Measurements from ENCODE around the gene ACO1. TPM values are rescaled to one million over a fixed set of nuclear protein-coding genes. Genes with fewer than 3 reads are reported as not detected.

ACO1 gene
- total RNA-seq, 1 donor from 2014 or later, result 19.4 TPM

GRCh38 chr9:32371679-32372078, 12.8 kb upstream of the ACO1 start:
- no peak overlapping the region for H3K27ac ChIP-seq (ENCODE audit: low read depth, low read length)
- no peaks in the 10 kb centered on the region for H4K20me1 ChIP-seq (ENCODE audit: insufficient read depth, low read length)
- no peak overlapping the region for H3K9ac ChIP-seq (ENCODE audit: low read length)
- TF ChIP-seq EZH2 (IDR thresholded peaks at IDR 0.05; ENCODE audit: insufficient read depth, low read length) (no peak), CTCF (IDR thresholded peaks at IDR 0.05; ENCODE audit: insufficient read depth, low read depth, low read length) (no peak)
- Mint-ChIP-seq H3K4me1 (ENCODE audit: low read depth, unreplicated experiment) (no peaks in the 10 kb centered on the region), H3K36me3 (ENCODE audit: low read depth, unreplicated experiment) (no peaks in the 10 kb centered on the region), H3K4me3 (ENCODE audit: unreplicated experiment) (no peak overlapping the region), H3K27me3 (ENCODE audit: low read depth, unreplicated experiment) (no peaks in the 10 kb centered on the region), H3K9me3 (ENCODE audit: unreplicated experiment) (peaks cover 13% of the 10 kb centered on the region), H3K27ac (ENCODE audit: unreplicated experiment) (no peak overlapping the region)
- H3K4me3 ChIP-seq (ENCODE audit: insufficient read depth, low read depth, low read length), result no peak overlapping the region
- FAIRE-seq, result no peak
- no peaks in the 10 kb centered on the region for H3K79me2 ChIP-seq (ENCODE audit: insufficient read depth, low read length)
- no peak overlapping the region for H3K4me2 ChIP-seq (ENCODE audit: low read length)
- DNase-seq (ENCODE audit: low read depth), result no peak
- H3K36me3 ChIP-seq (ENCODE audit: insufficient read depth, low read length), result no peaks in the 10 kb centered on the region
- no peaks in the 10 kb centered on the region for H3K9me3 ChIP-seq (ENCODE audit: insufficient read depth, low read depth, low read length)
- H3K27me3 ChIP-seq (ENCODE audit: insufficient read depth, low read length), result no peaks in the 10 kb centered on the region
- H2AFZ ChIP-seq (ENCODE audit: low read depth, low read length), result no peak overlapping the region
- H3K4me1 ChIP-seq (ENCODE audit: insufficient read depth, low read length), result no peaks in the 10 kb centered on the region

DNA sequence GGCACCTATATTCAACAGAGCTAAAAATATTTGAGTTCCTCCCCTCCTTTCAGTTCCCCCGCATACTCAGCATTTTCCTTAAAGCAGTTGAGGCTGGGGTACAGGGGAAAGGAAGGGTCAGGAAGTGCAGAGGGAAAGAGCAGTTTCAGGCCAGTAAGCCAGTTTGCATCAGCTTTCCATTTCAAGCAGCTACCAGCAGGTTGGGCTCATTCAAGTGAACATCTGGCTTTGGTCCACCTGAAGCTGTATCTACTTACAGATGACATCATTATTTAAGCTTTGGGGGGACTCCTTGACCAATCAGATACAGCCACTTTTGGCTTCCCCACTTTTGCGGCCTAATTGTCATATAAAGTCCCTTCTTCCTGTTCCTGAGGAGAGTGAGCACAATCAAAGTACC, 8.2 kb upstream of the ACO1 start:
- TF ChIP-seq EZH2 (IDR thresholded peaks at IDR 0.05; ENCODE audit: insufficient read depth, low read length) (no peak), CTCF (IDR thresholded peaks at IDR 0.05; ENCODE audit: insufficient read depth, low read depth, low read length) (no peak)
- H3K4me1 Mint-ChIP-seq (ENCODE audit: low read depth, unreplicated experiment), result peaks cover 3% of the 10 kb centered on the region
- H3K9me3 ChIP-seq (ENCODE audit: insufficient read depth, low read depth, low read length), result no peaks in the 10 kb centered on the region
- no peak overlapping the region for H2AFZ ChIP-seq (ENCODE audit: low read depth, low read length)
- no peak overlapping the region for H3K27ac Mint-ChIP-seq (ENCODE audit: unreplicated experiment)
- no peak overlapping the region for H3K9ac ChIP-seq (ENCODE audit: low read length)
- no peaks in the 10 kb centered on the region for H3K36me3 Mint-ChIP-seq (ENCODE audit: low read depth, unreplicated experiment)
- H3K9me3 Mint-ChIP-seq (ENCODE audit: unreplicated experiment), result peaks cover 4% of the 10 kb centered on the region
- FAIRE-seq (no peak), DNase-seq (ENCODE audit: low read depth) (no peak)
- H3K27ac ChIP-seq (ENCODE audit: low read depth, low read length), result no peak overlapping the region
- H3K4me1 ChIP-seq (ENCODE audit: insufficient read depth, low read length), result no peaks in the 10 kb centered on the region
- no peaks in the 10 kb centered on the region for H3K36me3 ChIP-seq (ENCODE audit: insufficient read depth, low read length)
- no peaks in the 10 kb centered on the region for H4K20me1 ChIP-seq (ENCODE audit: insufficient read depth, low read length)
- peaks cover 4% of the 10 kb centered on the region for H3K27me3 Mint-ChIP-seq (ENCODE audit: low read depth, unreplicated experiment)
- H3K79me2 ChIP-seq (ENCODE audit: insufficient read depth, low read length), result no peaks in the 10 kb centered on the region
- no peak overlapping the region for H3K4me2 ChIP-seq (ENCODE audit: low read length)
- H3K4me3 ChIP-seq (ENCODE audit: insufficient read depth, low read depth, low read length), result no peak overlapping the region
- H3K27me3 ChIP-seq (ENCODE audit: insufficient read depth, low read length), result peaks cover 7% of the 10 kb centered on the region
- H3K4me3 Mint-ChIP-seq (ENCODE audit: unreplicated experiment), result no peak overlapping the region

DNA sequence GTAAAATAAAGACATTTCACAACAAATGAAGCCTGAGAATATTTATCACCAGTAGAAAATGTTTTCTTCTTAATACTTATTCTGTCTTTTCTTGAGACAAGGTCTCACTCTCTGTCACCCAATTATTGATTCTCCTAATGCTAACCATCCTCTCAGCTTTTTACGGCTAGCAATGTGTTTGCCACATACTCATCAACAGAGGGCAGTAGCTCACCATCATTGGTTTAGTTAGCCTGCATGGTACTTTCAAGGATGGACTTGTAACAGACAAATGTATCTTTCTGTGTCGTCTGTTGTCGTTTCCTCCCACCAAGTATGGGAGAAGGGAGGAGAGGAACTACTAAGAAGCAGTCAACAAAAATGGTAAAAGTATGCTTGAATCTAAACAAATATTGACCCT, 5.9 kb upstream of the ACO1 start:
- Histone ChIP-seq H3K27ac (ENCODE audit: low read depth, low read length) (no peak overlapping the region), H3K9ac (ENCODE audit: low read length) (no peak overlapping the region), H4K20me1 (ENCODE audit: insufficient read depth, low read length) (no peaks in the 10 kb centered on the region), H3K79me2 (ENCODE audit: insufficient read depth, low read length) (no peaks in the 10 kb centered on the region), H3K9me3 (ENCODE audit: insufficient read depth, low read depth, low read length) (no peaks in the 10 kb centered on the region), H2AFZ (ENCODE audit: low read depth, low read length) (no peak overlapping the region), H3K4me2 (ENCODE audit: low read length) (peak overlapping the region; percentile 50), H3K4me3 (ENCODE audit: insufficient read depth, low read depth, low read length) (no peak overlapping the region), H3K27me3 (ENCODE audit: insufficient read depth, low read length) (peaks cover 17% of the 10 kb centered on the region), H3K4me1 (ENCODE audit: insufficient read depth, low read length) (peaks cover under 1% of the 10 kb centered on the region), H3K36me3 (ENCODE audit: insufficient read depth, low read length) (no peaks in the 10 kb centered on the region)
- FAIRE-seq (peak; percentile 76), DNase-seq (ENCODE audit: low read depth) (peak; percentile 60)
- H3K4me1 Mint-ChIP-seq (ENCODE audit: low read depth, unreplicated experiment), result peaks cover 3% of the 10 kb centered on the region
- peak; percentile 91 for TF ChIP-seq CTCF (IDR thresholded peaks at IDR 0.05; ENCODE audit: insufficient read depth, low read depth, low read length)
- no peak for TF ChIP-seq EZH2 (IDR thresholded peaks at IDR 0.05; ENCODE audit: insufficient read depth, low read length)
- no peaks in the 10 kb centered on the region for H3K9me3 Mint-ChIP-seq (ENCODE audit: unreplicated experiment)
- no peaks in the 10 kb centered on the region for H3K36me3 Mint-ChIP-seq (ENCODE audit: low read depth, unreplicated experiment)
- no peak overlapping the region for H3K4me3 Mint-ChIP-seq (ENCODE audit: unreplicated experiment)
- no peak overlapping the region for H3K27ac Mint-ChIP-seq (ENCODE audit: unreplicated experiment)
- peaks cover 21% of the 10 kb centered on the region for H3K27me3 Mint-ChIP-seq (ENCODE audit: low read depth, unreplicated experiment)

Data from astrocyte (in vitro differentiated cells and primary cell).